ENCODE results near the gene SPG7. TPM values are rescaled to one million over a fixed set of nuclear protein-coding genes. Genes with fewer than 3 reads are reported as not detected.
A peak's percentile ranks its signal among the peaks of the same experiment; 100 is the strongest.

The SPG7 gene
- total and polyA plus RNA-seq, 9 of the 15 experiments (the other 6 are each of a cell fraction or from before 2014, with no cell fraction given), result 5.8 to 89.1 (median 49.4) TPM

- H3K4me2 ChIP-seq (ENCODE audit: insufficient read depth, low read length), result no peak overlapping the region
- peaks cover 79% of the 10 kb centered on the region; the same call in 2 of the 3 replicates for H3K36me3 ChIP-seq (ENCODE audit: control insufficient read depth, insufficient read depth, low read length)
- no peaks in the 10 kb centered on the region; the same call in 1 of the 2 replicates for H4K20me1 ChIP-seq (replicated peaks; ENCODE audit: control insufficient read depth, insufficient read depth, low read length)
- H3K9me1 ChIP-seq (ENCODE audit: control insufficient read depth, insufficient read depth, low read length), result peaks cover 2% of the 10 kb centered on the region
- H2AFZ ChIP-seq (ENCODE audit: low read depth, low read length), result no peak overlapping the region
- H3K4me1 ChIP-seq (replicated peaks in 1 of 2; ENCODE audit: control insufficient read depth in 2 of 2, insufficient read depth in 2 of 2, low read length in 2 of 2), result peaks cover 0 to 3% of the 10 kb centered on the region in 2 experiments; a peak in 1 of 5 replicates
- DNase-seq (ENCODE audit: extremely low read depth in 1 of 4, low spot score in 3 of 4), result no peak
- ChIA-PET POLR2A (no interaction called here), CTCF (ENCODE audit: low intra/inter-chr PET ratio) (no interaction called here)
- BruUV-seq (replicated peaks), result no TSS peak
- peak overlapping the region in 1 of 2 experiments; percentile 43; a peak in 2 of 4 replicates for H3K9ac ChIP-seq (ENCODE audit: insufficient read depth in 1 of 2, low read depth in 2 of 2, low read length in 2 of 2)
- no peak overlapping the region for H3K27ac ChIP-seq (ENCODE audit: extremely low read depth, low read depth, low read length)
- FAIRE-seq, result no peak
- no peak for ATAC-seq
- intact Hi-C loops (cut with micrococcal nuclease) (no loop called here), in situ Hi-C loops (cut with MboI) (no loop called here)
- H3K4me3 ChIP-seq, result no peak overlapping the region
- no peaks in the 10 kb centered on the region for H3K27me3 ChIP-seq (ENCODE audit: control insufficient read depth in 2 of 2, insufficient read depth in 2 of 2, low read length in 2 of 2)
- H3K79me2 ChIP-seq (ENCODE audit: control insufficient read depth, insufficient read depth, low read length), result no peaks in the 10 kb centered on the region
- TF ChIP-seq MTF1 (CRISPR knock-in tag; IDR thresholded peaks at IDR 0.05; ENCODE audit: borderline replicate concordance) (no peak), XRCC5 (IDR thresholded peaks at IDR 0.05; ENCODE audit: low read depth, low read length) (no peak), CAMTA2 (CRISPR knock-in tag; conservative IDR thresholded peaks at IDR 0.05) (no peak), ZNF785 (CRISPR knock-in tag; IDR thresholded peaks at IDR 0.05) (no peak), LEF1 (IDR thresholded peaks at IDR 0.05) (no peak), ZBED1 (IDR thresholded peaks at IDR 0.05) (no peak), CCNT2 (IDR thresholded peaks at IDR 0.05; ENCODE audit: borderline replicate concordance, extremely low read depth, insufficient read length, low read depth, low read length) (no peak)
- 95% methylated on average over 15 of the region's 19 CpGs for WGBS (ENCODE audit: insufficient coverage, low coverage, missing lambda C conversion rate)
- no peaks in the 10 kb centered on the region for H3K9me3 ChIP-seq (replicated peaks; ENCODE audit: control insufficient read depth, insufficient read depth, low read depth, low read length)
Observed at GRCh38 chr16:89546781-89547180, 38.6 kb downstream of the SPG7 start.

GRCh38 chr16:89547291-89547690 is 39.1 kb downstream of the SPG7 start:
- Histone ChIP-seq H3K27me3 (ENCODE audit: control insufficient read depth in 2 of 2, insufficient read depth in 2 of 2, low read length in 2 of 2) (no peaks in the 10 kb centered on the region), H3K79me2 (ENCODE audit: control insufficient read depth, insufficient read depth, low read length) (no peaks in the 10 kb centered on the region), H2AFZ (ENCODE audit: low read depth, low read length) (no peak overlapping the region), H3K4me1 (replicated peaks in 1 of 2; ENCODE audit: control insufficient read depth in 2 of 2, insufficient read depth in 2 of 2, low read length in 2 of 2) (peaks cover 0 to under 1% of the 10 kb centered on the region in 2 experiments; a peak in 1 of 5 replicates), H3K4me3 (no peak overlapping the region), H3K9ac (ENCODE audit: insufficient read depth in 1 of 2, low read depth in 2 of 2, low read length in 2 of 2) (no peak overlapping the region), H3K9me1 (ENCODE audit: control insufficient read depth, insufficient read depth, low read length) (peaks cover 2% of the 10 kb centered on the region), H3K4me2 (ENCODE audit: insufficient read depth, low read length) (no peak overlapping the region), H3K27ac (ENCODE audit: extremely low read depth, low read depth, low read length) (no peak overlapping the region), H3K36me3 (ENCODE audit: control insufficient read depth, insufficient read depth, low read length) (peaks cover 79% of the 10 kb centered on the region; the same call in 2 of the 3 replicates), H4K20me1 (replicated peaks; ENCODE audit: control insufficient read depth, insufficient read depth, low read length) (no peaks in the 10 kb centered on the region; the same call in 1 of the 2 replicates), H3K9me3 (replicated peaks; ENCODE audit: control insufficient read depth, insufficient read depth, low read depth, low read length) (no peaks in the 10 kb centered on the region)
- CTCF ChIA-PET (ENCODE audit: low intra/inter-chr PET ratio), result no interaction called here
- no peak for ATAC-seq
- WGBS (ENCODE audit: insufficient coverage, low coverage, missing lambda C conversion rate), result 93% methylated on average over 7 of the region's 17 CpGs
- FAIRE-seq, result no peak
- intact Hi-C loops (cut with micrococcal nuclease) (no loop called here), in situ Hi-C loops (cut with MboI) (no loop called here)
- no peak for DNase-seq (ENCODE audit: extremely low read depth in 1 of 4, low spot score in 3 of 4)
- no TSS peak for BruUV-seq (replicated peaks)
- POLR2A ChIA-PET, result no interaction called here
- TF ChIP-seq SMARCA5 (IDR thresholded peaks at IDR 0.05), result no peak
- TF ChIP-seq PRDM10 (IDR thresholded peaks at IDR 0.05; ENCODE audit: partially characterized antibody), result no peak
- TF ChIP-seq ZNF24 (IDR thresholded peaks at IDR 0.05), result no peak
- no peak for TF ChIP-seq POLR2AphosphoS2 (IDR thresholded peaks at IDR 0.05; ENCODE audit: low read length)
- TF ChIP-seq ZNF134 (CRISPR knock-in tag; conservative IDR thresholded peaks at IDR 0.05), result no peak
- TF ChIP-seq NFIX (CRISPR knock-in tag; IDR thresholded peaks at IDR 0.05; ENCODE audit: low read depth), result no peak
- no peak for TF ChIP-seq ZFP1 (CRISPR knock-in tag; IDR thresholded peaks at IDR 0.05)
- TF ChIP-seq PCBP2 (IDR thresholded peaks at IDR 0.05; ENCODE audit: low read depth, low read length, poor library complexity, severe bottlenecking), result no peak
- TF ChIP-seq MTA1 (IDR thresholded peaks at IDR 0.05; ENCODE audit: borderline replicate concordance), result no peak
- TF ChIP-seq ZNF232 (CRISPR knock-in tag; IDR thresholded peaks at IDR 0.05), result no peak
